Esophagus squamous epithelium (tissue), 5 donors: Measurements from ENCODE around the gene TBC1D1. TPM values are rescaled to one million over a fixed set of nuclear protein-coding genes. Genes with fewer than 3 reads are reported as not detected.

ENCODE experiments used
- DNase-seq: peaks from one replicate; lab custom pipeline; 2025; lab: John Stamatoyannopoulos, UW
- H3K27ac ChIP-seq, 4 donors: fragments of 200-600 bp; sonication (generic); one replicate each; pipeline ENCODE4 v1.5.1; 2016 to 2019; ENCODE audit warnings: mild to moderate bottlenecking in 1 of 4
- H3K27me3 ChIP-seq, 4 donors: fragments of 200-600 bp; sonication (generic); 1 replicate in 3 of 4; 2 replicates in 1 of 4; pipeline versions ENCODE4 v1.5.1 to v1.6.0; 2017 to 2021; ENCODE audit warnings: antibody characterized with exemption in 1 of 4
- H3K36me3 ChIP-seq, 3 donors: fragments of 200-600 bp; sonication (generic); one replicate each; pipeline ENCODE4 v1.5.1; 2016 to 2019
- H3K4me1 ChIP-seq, 3 donors: fragments of 200-600 bp; sonication (generic); one replicate each; pipeline ENCODE4 v1.5.1; 2017 to 2019
- H3K4me3 ChIP-seq, 4 donors: fragments of 200-600 bp; sonication (generic); 1 replicate in 3 of 4; 2 replicates in 1 of 4; pipeline ENCODE4 v1.5.1; 2016 to 2019; ENCODE audit warnings: mild to moderate bottlenecking in 2 of 4, moderate library complexity in 1 of 4
- H3K9me3 ChIP-seq, 3 donors: fragments of 200-600 bp; sonication (generic); one replicate each; pipeline ENCODE4 v1.5.1; 2016 to 2019
- POLR2A ChIP-seq, 4 donors: fragments of 450-650 bp; IDR thresholded peaks; one replicate each; pipeline ENCODE4 v1.6.1; 2017; ENCODE audit warnings: antibody characterized with exemption in 4 of 4, mild to moderate bottlenecking in 4 of 4, moderate library complexity in 3 of 4
- WGBS, 2 donors: methylation state at CpG; one replicate each; pipeline ENCODE4 v1.1.5; 2018; 5-methylcytosine and 5-hydroxymethylcytosine counted together
- intact Hi-C: fragments of 100-400 bp; cut with DNase I; formaldehyde crosslinking; loops from one replicate; pipeline ENCODE4 v1.15.0; 2022
- total RNA-seq, 4 donors: library from RNA; depleted of rRNA; stranded (reverse); fragments of >200 nt; gene quantifications; one replicate each; pipeline ENCODE4 v1.1.0, GENCODE V29; 2016
- TF ChIP-seq, protein P1 (sequence below), 6 experiments: fragments of 450-650 bp in 4 of 6; fragments of 200-600 bp in 2 of 6; sonication (generic) in 2 of 6; IDR thresholded peaks; one replicate each; pipeline ENCODE4 v1.5.1; 2016 to 2019; ENCODE audit warnings: antibody characterized with exemption in 6 of 6, mild to moderate bottlenecking in 4 of 6, moderate library complexity in 4 of 6
- donor health status: DM: yes; HTN: yes; CAD: no.

TBC1D1 gene
- total RNA-seq, 4 donors from 2014 or later: 6.9 to 44.6 (median 25.6) TPM

DNA sequence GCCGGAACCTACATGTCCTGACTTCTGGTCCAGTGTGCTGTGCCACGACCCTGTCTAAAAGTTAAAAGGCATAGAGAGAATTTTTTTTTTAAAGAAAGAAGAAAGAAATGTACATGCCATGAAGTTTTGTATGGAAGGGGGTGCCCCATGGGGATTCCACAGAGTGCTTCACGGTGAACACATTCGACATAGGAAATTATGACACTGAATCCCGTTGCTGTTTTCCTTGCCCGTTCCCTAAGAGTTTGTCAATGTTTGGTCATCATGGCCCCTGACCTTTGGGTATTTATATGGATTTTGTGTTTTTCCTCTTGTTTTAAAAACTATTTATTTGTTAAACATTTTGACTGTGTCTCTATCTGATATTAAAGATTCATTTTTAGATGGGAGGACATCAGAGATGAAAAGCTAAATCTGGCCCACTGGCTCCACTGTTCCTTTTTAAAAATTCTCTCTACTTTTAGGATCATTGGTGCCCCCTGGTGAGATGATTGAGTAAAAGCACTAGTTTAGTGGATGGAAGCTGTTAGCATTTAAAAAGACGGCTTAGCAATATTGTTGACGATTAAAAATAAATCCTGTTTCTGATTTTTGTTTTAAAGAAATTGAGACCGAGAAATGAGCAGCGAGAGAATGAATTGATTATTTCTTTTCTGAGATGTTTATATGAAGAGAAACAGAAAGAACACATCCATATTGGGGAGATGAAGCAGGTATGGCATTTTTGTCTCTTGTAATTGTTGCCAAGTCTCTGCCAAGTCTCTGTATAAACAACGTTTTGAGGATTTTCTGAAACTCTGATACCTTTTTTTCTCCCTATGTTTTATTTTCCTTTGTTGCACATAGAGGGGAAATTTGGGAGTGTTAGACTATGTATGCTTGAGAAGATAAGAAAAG lies 144.3 kb downstream of the TBC1D1 start:
- Histone ChIP-seq H3K36me3 (peaks cover 0 to 36% (median 0%) of the 10 kb centered on the region in 3 donors), H3K4me1 (peaks cover 0 to 6% (median 0%) of the 10 kb centered on the region in 3 donors), H3K4me3 (no peak overlapping the region), H3K27me3 (no peaks in the 10 kb centered on the region), H3K9me3 (no peaks in the 10 kb centered on the region), H3K27ac (no peak overlapping the region)
- TF ChIP-seq, protein P1, sequence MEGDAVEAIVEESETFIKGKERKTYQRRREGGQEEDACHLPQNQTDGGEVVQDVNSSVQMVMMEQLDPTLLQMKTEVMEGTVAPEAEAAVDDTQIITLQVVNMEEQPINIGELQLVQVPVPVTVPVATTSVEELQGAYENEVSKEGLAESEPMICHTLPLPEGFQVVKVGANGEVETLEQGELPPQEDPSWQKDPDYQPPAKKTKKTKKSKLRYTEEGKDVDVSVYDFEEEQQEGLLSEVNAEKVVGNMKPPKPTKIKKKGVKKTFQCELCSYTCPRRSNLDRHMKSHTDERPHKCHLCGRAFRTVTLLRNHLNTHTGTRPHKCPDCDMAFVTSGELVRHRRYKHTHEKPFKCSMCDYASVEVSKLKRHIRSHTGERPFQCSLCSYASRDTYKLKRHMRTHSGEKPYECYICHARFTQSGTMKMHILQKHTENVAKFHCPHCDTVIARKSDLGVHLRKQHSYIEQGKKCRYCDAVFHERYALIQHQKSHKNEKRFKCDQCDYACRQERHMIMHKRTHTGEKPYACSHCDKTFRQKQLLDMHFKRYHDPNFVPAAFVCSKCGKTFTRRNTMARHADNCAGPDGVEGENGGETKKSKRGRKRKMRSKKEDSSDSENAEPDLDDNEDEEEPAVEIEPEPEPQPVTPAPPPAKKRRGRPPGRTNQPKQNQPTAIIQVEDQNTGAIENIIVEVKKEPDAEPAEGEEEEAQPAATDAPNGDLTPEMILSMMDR (IDR thresholded peaks at IDR 0.05): peak; percentile 11 to 74 (median 70)
- no peak for TF ChIP-seq POLR2A (IDR thresholded peaks at IDR 0.05)
- intact Hi-C loops: loop anchor here (5.0 to 10.0 kb wide), 2 partner anchors 233 to 430 kb away; no protein-coding TSS in a partner anchor
- DNase-seq: no peak
- 46% methylated on average over 11 of the region's 11 CpGs for WGBS, 2 donors

DNA sequence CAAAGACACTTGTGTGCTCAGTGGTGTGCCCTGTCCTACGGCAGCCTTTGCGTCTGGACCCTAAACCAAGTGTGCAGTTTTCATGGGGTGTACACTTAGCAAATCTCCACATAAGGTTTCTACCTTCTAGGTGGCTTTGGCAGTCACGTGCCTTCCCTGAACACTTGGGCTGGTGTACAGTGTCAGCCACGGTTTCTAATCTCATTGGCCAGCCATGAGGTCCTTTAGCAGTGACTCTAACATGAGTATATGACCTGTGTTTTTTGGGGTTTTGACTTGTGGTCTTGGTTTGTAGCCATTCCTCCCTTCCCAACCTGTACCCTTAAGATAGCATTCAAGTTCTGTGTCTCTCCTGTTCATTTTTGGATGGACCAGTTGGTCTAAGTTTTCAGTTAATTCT lies 145.7 kb downstream of the TBC1D1 start:
- no peak overlapping the region for H3K4me3 ChIP-seq
- intact Hi-C loops: loop anchor here (5.0 to 10.0 kb wide), 2 partner anchors 234 to 432 kb away; no protein-coding TSS in a partner anchor
- peaks cover 0 to 6% (median 0%) of the 10 kb centered on the region in 3 donors for H3K4me1 ChIP-seq
- H3K27ac ChIP-seq: no peak overlapping the region
- TF ChIP-seq, protein P1 (IDR thresholded peaks at IDR 0.05): no peak
- TF ChIP-seq POLR2A (IDR thresholded peaks at IDR 0.05): no peak
- peaks cover 0 to 33% (median 0%) of the 10 kb centered on the region in 3 donors for H3K36me3 ChIP-seq
- no peak for DNase-seq
- H3K27me3 ChIP-seq: no peaks in the 10 kb centered on the region
- WGBS, 2 donors: 93 to 98% methylated on average over 4 of the region's 4 CpGs
- H3K9me3 ChIP-seq: no peaks in the 10 kb centered on the region

DNA sequence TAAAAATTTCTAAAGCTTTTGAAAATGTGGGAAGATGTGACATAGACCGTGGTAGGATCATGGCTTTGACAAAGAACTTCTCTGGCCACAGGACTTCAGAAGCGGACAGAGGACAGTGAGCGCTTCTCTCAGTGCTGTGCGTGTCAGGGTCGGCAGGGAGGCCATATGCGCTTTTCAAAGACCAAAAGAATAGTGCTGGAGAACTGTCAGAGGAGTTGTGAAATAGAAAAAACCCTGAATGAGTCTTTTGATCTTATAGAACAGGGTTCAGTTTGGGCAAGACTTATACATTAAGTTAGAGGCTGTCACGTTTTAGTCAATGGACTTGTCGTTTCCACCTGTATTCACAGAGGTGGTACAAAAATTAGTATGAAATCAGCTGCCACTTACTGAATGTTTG lies 146.7 kb downstream of the TBC1D1 start:
- Histone ChIP-seq H3K27ac (no peak overlapping the region), H3K36me3 (peaks cover 0 to 26% (median 0%) of the 10 kb centered on the region in 3 donors), H3K9me3 (no peaks in the 10 kb centered on the region), H3K27me3 (no peaks in the 10 kb centered on the region), H3K4me3 (no peak overlapping the region), H3K4me1 (peaks cover 0 to 6% (median 0%) of the 10 kb centered on the region in 3 donors)
- TF ChIP-seq, protein P1 (IDR thresholded peaks at IDR 0.05): no peak
- no peak for TF ChIP-seq POLR2A (IDR thresholded peaks at IDR 0.05)
- intact Hi-C loops: loop anchor here (5.0 to 10.0 kb wide), 2 partner anchors 235 to 433 kb away; no protein-coding TSS in a partner anchor
- no peak for DNase-seq
- WGBS, 2 donors: 77 to 87% methylated on average over 8 of the region's 8 CpGs

DNA sequence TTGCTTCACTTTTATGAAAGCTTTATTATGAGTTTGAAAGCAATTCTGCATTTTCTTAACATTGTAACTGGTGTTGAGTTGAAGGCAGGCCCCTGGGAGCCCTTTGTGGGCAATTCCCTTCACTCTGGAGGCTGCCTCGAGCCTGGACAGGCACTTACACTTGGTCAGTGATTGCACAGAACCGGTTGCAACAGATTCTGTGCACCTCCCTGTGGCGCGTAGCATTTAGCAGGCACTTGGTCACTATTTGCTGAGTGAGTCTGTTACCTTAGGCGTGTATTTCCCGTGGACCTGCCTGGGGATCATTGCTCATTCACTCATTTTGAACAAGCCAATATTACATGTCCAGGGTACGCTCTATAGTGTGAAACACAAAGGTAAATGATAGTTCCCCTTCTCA lies 149.7 kb downstream of the TBC1D1 start:
- no peak for DNase-seq
- TF ChIP-seq, protein P1 (IDR thresholded peaks at IDR 0.05): no peak
- no peak for TF ChIP-seq POLR2A (IDR thresholded peaks at IDR 0.05)
- intact Hi-C loops: no loop called here
- Histone ChIP-seq H3K27ac (no peak overlapping the region), H3K36me3 (peaks cover 0 to 28% (median 0%) of the 10 kb centered on the region in 3 donors), H3K4me3 (no peak overlapping the region), H3K9me3 (no peaks in the 10 kb centered on the region), H3K27me3 (no peaks in the 10 kb centered on the region), H3K4me1 (peaks cover 0 to 2% (median 0%) of the 10 kb centered on the region in 3 donors)
- WGBS, 2 donors: 69 to 93% methylated on average over 3 to 7 of the region's 7 CpGs

DNA sequence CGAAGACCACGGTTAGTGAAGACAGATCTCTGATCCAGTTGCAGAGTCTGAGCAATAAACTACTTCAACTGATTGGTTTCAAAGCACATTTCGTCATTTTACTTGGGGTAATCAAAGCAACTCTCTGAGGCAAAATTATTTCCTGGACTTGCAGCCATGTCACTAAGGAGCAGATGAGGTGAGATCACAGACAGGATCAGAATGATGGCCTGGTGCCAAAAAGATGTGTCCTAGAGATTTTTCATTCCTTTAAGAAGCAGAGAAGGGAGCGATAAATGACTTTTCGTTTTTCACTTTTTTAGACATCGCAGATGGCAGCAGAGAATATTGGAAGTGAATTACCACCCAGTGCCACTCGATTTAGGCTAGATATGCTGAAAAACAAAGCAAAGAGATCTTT lies 153.2 kb downstream of the TBC1D1 start:
- intact Hi-C loops: no loop called here
- H3K4me1 ChIP-seq: peaks cover 0 to under 1% (median 0%) of the 10 kb centered on the region in 3 donors
- DNase-seq: no peak
- no peaks in the 10 kb centered on the region for H3K27me3 ChIP-seq
- no peaks in the 10 kb centered on the region for H3K9me3 ChIP-seq
- H3K36me3 ChIP-seq: peaks cover 0 to 24% (median 0%) of the 10 kb centered on the region in 3 donors
- no peak overlapping the region for H3K4me3 ChIP-seq
- H3K27ac ChIP-seq: no peak overlapping the region
- 89 to 91% methylated on average over 7 of the region's 7 CpGs for WGBS, 2 donors
- TF ChIP-seq, protein P1 (IDR thresholded peaks at IDR 0.05): no peak
- TF ChIP-seq POLR2A (IDR thresholded peaks at IDR 0.05): no peak
